ENCODE data around the gene RAVER1.

- TF ChIP-seq CTCF (conservative IDR thresholded peaks at IDR 0.05; ENCODE audit: low read depth, low read length): no peak
- no peak for TF ChIP-seq EZH2 (IDR thresholded peaks at IDR 0.05; ENCODE audit: borderline replicate concordance, low read depth, low read length, poor library complexity, severe bottlenecking)
These were observed 20.6 kb upstream of the RAVER1 start for GRCh38 chr19:10353793-10354391.

All from A673 (cell line).